NAMALWA (cell line): ENCODE results near the gene VWCE.

Source experiments
- DNase-seq: peaks from one replicate; pipeline ENCODE4 v3.0.0-alpha.2; 2015; ENCODE audit warnings: low spot score

VWCE gene

GRCh38 chr11:61280883-61281580 lies 14.1 kb downstream of the VWCE start:
- DNase-seq, result no peak

- DNase-seq, result peak; percentile 16
Measured at GRCh38 chr11:61279934-61280659, 15.0 kb downstream of the VWCE start.

- DNase-seq, result no peak
Measured at GRCh38 chr11:61278001-61278470, 17.1 kb downstream of the VWCE start.

DNA sequence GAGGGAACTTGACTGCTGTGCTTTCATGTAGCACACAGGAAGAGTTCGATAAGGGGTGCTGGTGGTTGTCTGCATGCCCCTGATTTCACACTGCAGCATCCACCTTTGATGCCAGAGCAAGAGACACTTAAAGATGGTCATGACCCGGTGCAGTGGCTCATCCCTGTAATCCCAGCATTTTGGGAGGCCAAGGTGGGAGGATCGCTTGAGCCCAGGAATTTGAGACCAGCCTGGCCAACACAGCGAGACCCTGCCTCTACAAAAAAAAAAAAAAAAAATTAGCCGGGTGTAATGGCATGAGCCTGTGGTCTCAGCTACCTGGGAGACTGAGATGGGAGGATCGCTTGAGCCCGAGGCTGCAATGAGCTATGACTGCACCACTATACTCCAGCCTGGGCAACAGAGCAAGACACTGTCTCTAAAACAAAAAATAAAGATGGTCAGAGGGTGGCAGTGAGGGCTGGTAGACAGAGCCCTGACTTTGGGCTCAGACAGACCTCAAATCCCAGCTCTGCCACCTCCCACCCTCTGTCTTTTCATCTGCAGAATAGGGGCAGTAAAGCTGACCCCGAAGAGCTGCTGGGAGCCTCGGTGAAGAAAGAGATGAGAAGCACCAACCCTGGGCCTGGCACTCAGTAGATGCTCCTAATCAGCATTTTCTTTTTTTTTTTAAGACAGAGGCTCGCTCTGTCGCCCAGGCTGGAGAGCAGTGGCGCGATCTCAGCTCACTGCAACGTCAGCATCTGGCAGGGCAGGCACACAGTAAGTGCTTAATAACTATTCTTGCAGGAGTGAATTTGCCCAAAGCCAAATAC lies 17.7 kb downstream of the VWCE start:
- no peak for DNase-seq

DNA sequence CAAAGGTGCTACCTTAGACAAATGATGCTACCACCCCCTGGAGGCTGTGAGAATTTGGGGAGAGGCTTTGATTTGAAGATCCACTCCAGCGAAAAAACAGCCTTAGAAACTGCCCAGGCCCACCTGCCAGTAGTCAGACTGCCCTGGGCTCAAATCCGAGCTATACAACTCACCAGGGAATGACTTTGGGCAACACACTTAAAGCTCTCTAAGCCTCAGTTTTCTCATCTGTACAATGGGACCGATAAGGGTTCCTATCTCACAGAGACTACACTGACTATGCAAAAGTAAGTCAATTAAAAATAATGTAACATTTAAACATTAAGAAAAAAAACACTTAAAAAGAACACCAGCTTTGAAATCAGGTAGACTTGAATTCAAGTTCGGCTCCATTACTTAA lies 19.9 kb downstream of the VWCE start:
- DNase-seq, result no peak

GRCh38 chr11:61274084-61274483 lies 21.0 kb downstream of the VWCE start:
- DNase-seq, result no peak

GRCh38 chr11:61273178-61274078 lies 21.7 kb downstream of the VWCE start:
- DNase-seq, result no peak

- DNase-seq, result no peak
Measured at GRCh38 chr11:61272731-61273130, 22.4 kb downstream of the VWCE start.

DNA sequence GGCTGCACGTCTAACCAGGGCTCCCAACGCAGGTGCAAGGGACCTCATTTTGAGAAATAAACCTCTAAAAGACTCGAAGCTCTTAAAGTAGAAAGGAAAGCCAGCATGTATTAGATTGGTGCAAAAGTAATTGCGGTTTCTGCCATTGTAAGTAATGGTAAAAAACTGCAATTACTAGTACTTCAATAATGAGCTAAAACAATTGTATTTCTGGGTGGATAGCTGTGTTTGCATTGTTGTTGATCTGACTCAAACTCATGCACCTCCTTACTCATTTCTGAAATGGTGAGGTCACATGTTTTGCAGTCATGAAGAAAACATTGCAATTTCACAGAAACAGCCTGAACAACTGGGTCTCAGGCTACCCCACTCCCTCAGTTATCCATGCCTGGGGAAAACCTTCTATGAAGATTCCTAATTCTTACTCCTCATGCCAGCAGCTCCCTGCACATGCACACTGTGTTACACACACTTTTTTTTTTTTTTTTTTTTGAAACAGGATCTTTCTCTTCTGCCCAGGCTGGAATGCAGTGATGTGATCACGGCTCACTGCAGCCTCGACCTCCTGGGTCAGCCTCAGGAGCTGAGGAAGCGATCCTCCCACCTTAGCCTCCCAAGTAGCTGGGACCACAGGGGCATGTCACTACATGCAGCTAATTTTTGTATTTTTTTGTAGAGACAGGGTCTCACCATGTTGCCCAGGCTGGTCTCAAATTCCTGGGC lies 24.6 kb downstream of the VWCE start:
- DNase-seq, result no peak

- no peak for DNase-seq
Measured at GRCh38 chr11:61268588-61269250, 26.4 kb downstream of the VWCE start.

DNA sequence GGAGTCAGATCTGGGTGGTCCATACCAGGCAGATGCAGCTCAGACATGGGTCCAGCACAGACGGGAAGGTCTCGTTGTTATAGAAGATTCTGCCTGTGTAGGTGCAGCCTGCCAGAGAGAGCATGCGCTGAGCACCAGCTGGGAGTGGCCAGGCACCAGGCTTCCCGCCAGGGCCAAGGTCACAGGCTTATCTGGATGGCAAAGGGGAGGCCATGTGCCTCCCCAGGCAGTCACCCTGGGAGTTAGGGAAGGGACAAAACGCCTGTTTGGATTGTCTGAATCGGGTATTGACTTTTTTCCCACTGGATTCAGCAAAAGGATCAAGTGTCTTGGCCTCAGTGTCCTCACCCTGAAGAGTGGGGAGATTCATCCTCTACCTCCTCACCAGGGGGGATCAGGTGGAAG lies 27.7 kb downstream of the VWCE start:
- DNase-seq, result no peak

DNA sequence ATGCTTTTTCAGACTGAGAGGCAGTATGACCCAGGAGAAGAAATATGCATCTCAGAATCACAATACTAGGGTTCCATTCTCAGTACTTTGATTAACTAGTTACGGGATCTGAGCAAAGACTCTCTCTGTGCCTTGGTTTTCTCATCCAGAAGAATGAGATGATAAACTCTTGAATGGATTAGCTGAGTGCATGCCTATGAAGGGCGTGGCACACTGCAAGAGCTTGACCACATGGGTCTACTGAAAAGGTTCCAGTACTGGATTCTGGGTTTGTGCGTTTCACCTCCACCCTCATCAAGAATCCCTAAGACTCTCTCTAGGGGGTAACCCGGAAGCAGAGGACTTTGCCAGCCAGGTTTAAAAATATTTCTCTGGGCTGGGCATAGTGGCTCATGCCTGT lies 28.5 kb downstream of the VWCE start:
- DNase-seq, result no peak

DNA sequence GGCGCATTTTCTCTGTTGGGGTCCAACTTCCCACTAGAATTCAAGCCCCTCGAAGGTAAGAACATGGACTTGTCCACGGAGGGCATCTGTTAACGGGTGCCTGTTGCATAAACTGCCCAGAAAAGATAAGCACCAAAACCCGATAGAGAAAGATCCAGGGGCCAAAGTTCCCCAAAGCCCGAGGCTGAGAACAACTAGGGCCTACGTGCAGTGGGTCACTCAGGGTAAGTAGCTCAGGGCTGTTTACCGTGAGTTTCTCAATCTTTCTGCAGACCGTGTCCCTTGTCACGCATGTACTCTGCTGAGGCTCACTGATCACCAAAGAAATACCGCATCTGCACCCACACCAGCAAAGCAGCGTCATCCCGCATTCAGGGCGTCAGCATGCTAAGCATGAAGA lies 29.8 kb downstream of the VWCE start:
- no peak for DNase-seq

DNA sequence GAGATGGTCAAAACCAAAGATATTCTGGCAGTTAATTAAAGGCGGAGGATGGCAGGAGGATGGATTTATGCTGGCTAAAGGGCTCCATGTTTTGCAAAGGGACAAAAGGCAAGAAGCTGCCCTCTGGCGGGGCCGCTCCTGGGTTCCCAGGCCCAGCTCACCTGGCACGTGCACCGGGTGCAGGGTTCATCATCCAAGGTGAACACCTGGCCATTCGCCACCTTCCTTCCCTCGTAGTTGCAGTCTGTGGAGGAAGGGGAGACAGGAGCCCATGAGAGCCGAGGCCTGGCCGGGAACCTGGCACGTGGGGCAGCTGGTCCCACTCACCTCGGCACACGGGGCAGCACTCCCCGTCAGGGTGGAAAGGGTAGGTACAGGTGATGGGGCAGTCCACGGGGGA lies 30.3 kb downstream of the VWCE start:
- no peak for DNase-seq

DNA sequence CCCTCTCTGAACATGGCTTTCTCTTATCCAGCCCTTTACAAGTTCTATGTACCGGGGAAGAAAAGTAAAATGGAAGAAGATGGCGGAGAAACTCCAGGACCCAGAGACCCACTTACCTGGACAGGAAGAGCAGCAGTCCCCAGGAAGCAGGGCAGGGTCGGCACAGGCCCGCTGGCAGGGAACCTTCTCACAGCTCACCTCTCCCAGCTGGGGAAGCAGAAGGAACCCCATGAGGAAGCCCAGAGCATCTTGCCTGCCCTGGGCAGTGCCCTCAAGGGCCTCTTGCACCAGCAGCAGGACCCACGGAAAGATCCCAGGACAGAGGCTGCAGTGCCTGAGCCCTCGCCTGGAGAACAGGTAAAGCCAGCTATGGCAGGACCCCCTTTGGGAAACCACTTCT lies 30.7 kb downstream of the VWCE start:
- DNase-seq, result no peak

DNA sequence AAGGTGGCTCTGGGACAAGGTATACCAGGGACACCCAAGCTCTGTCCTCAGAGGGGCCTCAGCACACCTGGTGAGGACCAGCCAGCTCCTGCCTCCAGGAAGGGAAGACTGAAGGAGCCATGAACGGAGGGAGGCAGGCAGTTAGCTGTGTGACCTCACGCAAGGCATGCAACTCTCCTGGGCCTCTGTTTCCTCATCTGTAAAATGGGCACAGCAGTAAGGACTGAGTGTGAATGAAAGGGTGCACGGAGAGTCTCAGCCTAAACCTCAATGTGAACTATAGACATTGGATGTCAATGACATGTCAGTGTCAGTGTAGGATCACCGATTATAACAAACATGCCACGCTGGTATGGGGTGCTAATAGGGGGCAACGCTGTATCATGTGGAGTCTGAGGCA lies 35.8 kb downstream of the VWCE start:
- no peak for DNase-seq

DNA sequence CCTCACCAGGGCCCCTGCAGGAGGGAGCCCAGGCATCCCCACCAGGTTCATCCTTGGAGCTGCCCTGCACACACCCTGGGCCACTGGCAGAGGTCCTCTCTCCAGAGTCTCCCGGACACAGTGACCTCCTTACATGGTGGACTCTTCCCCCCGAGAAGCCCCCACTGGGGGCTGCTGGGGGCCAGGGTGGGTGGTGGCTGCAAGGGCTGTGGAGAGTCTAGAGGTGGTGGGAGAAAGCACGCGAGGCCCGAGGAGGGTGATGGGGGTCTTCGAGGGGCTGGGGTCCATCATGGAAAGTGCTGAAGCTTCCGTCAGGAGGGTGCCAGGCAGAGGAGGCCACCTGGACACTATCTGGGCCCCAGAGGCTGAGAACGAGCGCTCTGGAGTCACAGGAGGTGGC lies 36.6 kb downstream of the VWCE start:
- no peak for DNase-seq

- no peak for DNase-seq
Measured at GRCh38 chr11:61256710-61257482, 38.2 kb downstream of the VWCE start.

DNA sequence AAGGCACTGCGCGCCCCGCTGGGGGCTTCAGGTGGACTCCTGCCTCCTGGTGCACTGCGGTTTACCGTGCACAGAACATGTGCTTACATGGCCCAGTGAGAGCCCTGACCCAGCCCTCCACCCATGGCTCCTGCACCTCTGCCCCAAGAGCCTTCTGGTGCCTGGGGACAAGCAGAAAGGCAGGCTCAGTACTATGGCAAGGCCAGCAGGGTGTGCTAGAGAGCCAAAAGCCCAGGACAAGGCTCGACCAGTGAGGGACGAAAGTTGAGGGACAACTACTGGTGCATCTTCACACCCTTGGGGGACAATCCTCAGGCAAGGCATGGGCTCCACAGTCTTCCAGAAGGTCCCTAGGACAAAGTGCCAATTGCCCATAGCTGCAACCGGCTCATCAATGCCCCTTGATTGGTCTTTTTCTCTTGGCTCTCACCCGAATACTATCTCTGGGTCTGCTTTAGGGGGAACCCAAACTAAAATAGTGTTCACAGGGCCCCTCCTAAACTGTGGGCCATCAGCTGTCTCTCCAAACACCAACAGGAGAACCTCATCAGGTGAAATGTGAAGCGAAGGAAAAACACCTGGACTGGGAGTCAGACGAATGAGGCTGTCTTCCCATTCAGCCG lies 40.6 kb downstream of the VWCE start:
- DNase-seq, result peak; percentile 75
